GM21737 (cell line): ENCODE measurements around the gene NDUFS6.

Source experiments
- ATAC-seq: cut with Tn5 transposase; IDR thresholded peaks from one replicate; pipeline ENCODE4 v1.9.1; 2021; ENCODE audit warnings: mild to moderate bottlenecking, moderate library complexity; ENCODE audit not compliant: unreplicated experiment

NDUFS6 gene

DNA sequence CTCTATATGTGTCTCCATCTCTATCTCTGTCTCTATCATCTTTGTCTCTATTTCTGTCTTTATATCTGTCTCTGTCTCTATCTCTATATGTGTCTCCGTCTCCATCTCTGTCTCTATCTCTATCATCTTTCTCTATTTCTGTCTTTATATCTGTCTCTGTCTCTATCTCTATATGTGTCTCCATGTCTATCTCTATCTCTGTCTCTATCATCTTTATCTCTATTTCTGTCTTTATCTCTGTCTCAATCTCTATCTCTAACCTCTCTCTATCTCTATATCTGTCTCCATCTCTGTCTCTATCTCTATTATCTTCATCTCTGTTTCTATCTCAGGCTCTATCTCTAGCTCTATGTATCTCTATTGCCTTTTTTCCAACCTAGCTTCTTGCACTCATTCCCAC is 44.5 kb downstream of the NDUFS6 start:
- no peak for ATAC-seq

DNA sequence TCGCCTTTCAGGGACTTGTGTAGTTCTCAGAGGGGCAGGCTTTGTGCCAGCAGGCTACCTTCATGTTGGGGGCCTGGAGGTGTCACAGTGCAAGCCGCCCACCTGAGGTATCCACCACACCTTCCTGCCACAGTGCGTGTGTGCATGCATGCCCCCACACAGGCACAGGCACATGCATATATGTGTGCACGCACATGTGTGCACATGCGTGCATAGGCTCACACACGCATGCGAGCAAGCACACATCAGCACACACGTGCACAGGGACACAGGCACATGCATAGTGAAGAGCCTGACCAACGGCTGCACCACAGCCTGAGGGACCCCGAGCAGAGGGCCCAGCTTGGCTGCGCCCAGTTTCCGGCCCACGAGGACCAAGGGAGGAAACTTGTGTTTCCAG is 45.4 kb downstream of the NDUFS6 start:
- ATAC-seq = no peak

DNA sequence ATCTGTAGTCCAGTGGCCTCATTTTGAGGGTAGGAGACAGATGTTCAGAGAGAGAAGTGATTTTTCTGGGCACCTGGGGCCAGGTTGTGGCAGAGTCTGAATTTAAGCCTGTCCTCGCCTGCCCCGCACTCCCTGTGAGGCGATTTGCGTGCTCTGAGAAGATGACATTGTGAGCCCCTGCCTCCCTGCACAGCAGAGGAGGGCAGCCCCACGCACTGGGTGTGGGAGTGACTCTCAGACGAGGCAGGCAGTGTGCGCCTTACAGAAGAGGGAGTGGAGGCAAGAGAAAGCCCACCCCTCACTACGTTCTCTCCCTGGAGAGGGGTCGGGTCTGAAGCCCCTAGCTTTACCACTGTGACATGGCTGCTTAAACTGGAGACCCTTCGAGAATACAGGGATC is 45.8 kb downstream of the NDUFS6 start:
- ATAC-seq = no peak

DNA sequence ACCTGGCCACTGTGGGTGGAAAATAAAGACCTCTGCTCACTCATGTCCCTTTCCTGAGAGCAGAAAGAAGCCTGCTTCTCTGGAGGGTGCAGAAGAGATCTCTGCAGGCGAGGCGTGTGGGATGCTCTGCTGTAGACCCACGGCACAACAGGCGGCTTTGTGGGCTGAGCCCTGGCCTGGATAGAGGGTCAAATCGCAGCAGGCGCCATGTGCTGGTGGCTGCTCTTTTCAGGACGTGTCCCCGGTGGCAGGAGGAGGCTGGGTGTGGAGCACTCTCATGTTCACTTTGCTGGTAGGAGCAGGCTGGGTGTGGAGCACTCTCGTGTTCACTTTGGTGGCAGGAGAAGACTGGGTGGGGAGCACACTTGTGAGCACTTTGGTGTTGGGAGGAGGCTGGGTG is 46.4 kb downstream of the NDUFS6 start:
- ATAC-seq = no peak

DNA sequence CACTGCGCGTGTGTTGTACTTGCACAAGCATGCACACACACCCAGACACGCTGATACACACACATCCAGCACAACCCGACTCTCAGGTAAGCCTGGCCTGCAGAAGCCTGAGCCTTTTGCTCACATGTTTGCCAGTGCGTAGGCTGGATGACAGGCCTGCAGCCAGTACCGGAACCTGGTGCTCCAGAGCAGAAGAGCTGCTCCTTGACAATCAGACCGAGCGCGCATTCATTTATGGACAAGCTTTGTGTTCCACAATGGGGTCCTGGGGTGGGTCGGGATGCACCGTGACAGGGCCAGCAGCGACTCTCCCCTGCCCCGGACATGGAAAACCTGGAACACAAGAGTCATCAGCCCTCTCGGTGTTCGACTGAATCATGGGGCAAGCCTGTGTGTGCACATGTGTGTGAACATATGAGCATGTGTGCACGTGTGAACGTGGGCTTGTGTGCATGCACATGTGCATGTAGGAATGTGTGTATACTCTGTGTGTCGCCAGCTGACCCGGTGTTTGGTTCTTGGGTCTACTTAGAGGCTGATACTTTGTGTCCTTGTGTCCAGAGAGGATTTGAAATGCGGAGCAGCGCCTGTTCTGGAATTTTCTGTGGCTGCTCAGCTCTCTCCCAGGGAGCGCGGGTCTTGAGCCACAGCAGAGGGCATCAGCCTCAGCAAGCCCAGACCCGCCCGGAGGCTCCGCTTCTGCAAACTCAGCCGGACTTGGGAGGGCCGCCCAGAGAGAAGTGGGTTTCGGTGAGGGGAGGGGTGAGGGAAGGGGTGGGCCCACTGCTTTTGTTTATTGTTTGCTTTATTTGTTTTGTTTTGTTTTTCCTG is 49.3 kb downstream of the NDUFS6 start:
- ATAC-seq = no peak

DNA sequence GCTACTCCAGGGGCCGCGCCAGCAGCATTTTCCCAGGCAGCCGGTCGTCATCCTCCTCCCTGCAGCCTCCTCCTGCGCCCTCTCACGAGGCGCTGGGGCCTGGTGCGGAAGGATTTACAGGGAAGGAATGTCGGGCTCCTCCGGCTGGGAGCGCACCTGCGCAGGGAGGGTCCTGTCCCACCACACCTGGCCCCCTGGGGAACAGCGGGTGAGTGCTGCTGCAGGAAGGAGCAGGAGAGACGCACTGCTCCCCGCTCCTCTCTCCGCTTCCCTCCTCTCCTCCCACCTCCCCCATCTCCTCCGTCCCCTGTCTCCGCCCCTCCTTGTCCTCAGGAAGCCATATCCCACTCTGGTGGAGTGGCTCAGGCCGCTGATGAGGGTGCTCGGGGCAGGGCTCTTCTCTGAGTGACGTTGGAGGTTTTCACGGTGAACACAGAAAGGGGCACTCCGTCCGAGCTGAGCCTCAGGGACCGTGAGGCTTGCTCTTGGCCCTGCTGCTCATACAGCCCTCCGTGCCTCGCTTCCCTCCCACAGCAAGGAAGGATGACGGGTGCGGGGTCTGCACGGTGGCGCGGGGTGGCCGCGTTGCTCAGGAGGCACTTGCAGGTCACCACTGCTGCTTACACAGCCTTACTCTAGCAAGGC is 50.2 kb downstream of the NDUFS6 start:
- no peak for ATAC-seq

DNA sequence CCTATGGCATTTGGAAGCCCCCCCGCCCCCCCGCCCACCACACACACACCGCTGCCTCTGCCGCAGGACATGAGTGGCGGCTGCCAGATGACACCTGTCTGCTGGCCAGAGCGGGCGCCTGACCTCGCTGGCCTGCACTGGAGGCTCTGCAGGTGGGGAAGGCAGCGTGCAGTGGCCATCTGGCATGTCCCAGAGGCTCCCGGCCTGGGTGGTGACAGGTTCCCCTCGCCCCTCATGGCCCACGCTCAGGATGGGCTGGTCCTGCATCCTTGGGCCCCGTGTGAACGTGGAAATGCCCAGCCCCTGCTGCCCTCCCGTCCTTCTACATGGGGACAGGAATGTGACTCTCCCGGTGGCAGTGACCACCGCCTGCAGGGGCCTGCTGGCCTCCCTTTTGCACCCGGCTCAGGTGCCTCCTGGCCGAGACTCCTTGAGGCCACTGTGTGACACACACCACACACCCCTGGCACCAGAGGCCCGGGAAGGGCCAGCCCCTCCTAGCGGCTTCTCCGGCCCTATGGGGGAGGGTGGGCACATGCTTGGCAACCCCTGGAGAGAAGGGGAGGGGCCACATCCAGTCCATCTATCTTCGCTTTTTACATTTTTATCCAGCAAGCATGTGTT is 51.2 kb downstream of the NDUFS6 start:
- ATAC-seq = no peak

DNA sequence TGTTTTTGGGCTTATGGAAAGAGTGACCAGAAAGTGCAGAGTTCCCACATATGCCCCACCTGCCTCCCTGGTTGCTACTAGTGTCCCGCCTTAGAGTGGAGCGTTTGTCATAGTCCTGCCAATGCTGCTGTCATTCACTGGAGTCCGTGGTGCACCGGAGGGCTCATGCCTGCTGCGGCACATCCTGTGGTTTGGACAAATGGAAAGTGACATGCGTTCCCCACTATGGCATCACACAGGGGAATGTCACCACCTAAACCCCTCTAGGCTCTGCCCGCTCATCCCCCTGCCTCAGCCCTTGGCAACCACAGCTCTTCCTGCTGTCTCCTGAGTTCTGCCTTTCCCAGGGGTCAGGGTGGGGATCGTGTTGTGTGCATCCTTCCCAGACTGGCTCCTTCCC is 52.3 kb downstream of the NDUFS6 start:
- no peak for ATAC-seq

DNA sequence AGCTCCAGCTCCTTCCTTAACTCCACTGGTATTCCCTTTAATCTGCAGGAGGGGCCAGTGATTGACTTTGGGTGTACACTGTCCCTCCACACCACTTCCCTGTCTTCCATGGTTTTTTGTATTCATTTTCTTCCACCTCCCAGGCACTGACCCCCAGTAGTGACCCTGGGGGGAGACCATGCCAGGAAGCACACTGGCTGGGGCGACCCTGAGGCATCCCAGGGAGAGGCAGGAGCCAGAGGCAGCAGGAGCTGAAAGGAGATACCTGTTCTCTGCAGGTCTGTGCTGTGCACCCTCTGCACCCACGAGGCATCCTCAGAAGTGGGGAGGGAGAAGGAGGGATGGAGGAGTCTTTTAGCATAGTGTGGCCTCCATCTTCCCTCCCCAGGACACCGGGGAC is 53.9 kb downstream of the NDUFS6 start:
- no peak for ATAC-seq

DNA sequence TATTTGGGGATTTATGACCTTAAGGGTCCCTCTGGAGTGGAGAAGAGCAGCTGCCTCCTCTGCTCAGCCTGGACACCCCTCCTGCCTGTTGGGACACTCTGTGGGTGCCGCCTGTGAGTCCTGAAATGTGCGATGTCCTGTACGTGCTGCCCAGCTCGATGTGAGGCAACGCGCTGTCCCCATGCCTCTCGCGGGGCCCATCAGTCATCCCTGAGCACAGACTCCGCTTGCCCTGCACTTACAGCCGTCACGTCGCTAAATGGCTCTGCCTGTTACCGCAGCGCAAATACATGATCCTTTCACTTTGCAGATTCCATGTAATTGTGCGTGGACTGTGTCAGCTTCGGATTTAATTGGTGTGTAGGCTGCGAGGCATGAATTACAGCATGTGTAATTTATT is 54.4 kb downstream of the NDUFS6 start:
- no peak for ATAC-seq

DNA sequence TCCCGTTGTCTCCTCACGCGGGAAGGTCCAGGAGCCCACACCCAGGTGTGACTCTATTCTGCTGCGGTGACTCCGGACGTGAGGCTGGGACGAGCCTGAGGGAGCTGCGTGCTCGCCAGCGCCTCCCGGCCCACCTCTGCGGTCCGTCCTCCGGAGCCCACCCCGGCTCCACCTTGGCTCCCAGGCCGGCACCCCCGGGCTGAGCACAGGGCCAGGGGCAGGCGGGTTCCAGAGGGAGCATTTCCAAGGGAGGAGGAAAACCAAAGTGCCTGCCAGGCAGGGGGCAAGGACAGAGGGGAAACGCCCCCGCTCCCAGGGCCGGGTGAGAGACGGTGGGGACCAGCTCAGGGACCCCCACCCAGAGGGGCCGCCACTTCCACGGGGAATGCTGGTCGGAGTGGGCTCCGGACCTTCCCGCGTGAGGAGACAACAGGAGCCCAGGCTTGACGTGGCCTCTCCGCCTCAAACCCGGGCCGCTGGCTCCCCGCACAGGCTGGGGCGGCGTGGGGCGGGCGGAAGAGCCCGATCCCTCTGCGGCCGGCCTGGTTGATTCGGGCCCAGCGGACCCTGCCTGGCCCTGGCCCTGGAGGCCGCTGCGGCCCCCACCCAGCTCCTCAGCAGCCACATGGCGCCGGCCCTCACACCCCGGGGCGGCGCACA is 55.5 kb downstream of the NDUFS6 start:
- ATAC-seq = no peak

DNA sequence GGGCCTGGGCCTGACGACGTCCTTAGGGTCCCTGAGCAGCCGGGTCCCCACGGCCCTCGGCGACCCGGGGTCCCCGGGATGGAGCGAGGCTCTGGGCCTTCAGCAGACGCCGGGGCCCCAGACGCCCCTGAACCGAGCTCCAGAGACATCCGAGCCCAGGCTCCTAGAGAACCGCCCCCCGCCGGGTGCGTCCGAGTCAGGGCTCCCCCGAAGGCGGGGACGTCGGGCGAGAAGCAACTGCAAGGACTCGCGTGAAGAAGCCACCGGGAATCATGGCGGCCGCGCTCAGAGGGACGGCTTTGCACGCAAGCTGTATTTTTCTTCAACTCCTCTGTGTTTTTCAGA is 56.0 kb downstream of the NDUFS6 start:
- ATAC-seq = no peak

DNA sequence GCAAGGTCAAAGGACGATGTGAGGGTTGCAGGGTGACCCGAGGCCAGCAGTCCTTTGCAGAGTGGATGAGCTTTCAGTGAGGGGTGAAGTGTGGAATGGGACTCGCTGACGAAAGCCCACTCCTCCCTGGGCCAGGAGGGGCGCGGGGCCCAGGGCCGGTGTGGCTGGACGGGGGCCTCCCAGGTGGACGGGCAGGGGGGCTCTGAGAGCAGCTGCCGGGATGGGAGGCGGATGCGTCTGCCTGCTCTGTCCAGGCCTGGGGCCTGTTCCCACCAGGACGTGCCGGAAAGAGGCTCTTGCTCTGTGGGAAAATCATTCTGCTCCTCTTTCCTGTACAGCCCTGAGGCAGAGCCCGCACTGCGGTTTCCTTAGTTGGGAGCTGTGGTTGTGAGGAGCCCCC is 57.2 kb downstream of the NDUFS6 start:
- no peak for ATAC-seq

DNA sequence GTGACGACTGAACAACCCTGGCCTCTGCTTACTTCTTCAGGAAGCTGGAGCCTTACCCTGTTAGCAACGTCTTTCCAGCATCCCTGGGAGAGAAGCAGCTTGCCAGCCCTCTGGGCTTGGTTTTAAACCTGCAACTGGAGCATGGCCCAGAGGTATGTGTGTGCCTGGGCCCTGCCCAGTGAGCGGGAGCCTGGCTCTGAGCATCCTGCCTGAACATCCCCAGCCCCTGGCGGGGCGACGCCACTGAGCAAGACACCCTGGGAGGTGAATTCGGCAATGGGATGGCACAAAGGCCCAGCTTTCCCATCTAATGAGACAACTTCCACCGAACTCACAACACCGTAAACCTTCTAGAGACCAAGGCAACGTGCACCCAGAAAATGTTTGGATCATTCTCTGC is 57.9 kb downstream of the NDUFS6 start:
- no peak for ATAC-seq

DNA sequence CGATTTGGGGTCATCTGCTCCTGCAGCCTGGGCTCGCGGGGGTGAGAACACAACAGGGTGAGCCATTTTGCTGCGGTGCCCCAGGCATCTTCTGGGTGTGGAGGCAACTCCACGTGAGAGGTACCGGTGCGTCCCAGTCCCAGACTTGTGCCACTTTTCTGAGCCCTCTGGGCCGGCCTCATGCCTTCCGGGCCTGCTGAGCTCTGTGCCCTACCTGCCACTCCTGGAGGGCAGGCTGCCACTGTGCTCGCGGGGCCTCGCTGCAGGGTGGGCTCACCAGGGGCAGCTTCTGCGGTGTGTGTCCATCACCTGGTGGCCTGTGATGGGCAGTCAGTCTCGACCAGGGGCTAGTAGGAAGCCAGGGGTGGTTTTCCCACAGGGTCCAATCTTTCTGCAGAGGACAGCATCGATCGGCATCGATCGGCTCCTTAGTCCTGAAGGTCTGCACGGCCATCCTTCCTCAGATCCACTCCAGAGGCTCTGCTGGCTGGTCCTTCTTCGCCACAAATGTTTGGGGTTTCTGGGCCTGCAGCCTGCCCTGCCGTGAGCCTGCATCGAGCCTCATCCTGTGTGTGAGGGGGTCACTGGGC is 58.9 kb downstream of the NDUFS6 start:
- no peak for ATAC-seq

DNA sequence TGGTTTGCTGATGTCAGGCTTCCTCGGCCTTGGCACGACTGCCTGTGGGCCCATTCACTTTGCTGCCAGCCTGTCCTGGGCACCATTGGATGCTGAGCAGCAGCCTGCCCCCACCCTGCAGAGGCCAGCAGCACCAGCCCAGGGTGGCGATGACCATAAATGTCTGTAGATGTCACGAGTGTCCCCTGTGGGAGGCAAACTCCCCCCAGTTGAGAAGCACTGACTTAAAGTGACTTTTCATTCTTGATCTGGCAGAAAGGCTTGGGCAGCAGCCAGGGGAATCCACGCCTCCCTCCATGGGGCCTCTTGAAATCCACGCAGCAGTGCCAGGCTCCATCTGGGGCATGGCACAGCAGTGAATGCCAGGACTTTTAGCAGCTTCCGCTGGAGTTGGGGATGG is 59.7 kb downstream of the NDUFS6 start:
- ATAC-seq = no peak

DNA sequence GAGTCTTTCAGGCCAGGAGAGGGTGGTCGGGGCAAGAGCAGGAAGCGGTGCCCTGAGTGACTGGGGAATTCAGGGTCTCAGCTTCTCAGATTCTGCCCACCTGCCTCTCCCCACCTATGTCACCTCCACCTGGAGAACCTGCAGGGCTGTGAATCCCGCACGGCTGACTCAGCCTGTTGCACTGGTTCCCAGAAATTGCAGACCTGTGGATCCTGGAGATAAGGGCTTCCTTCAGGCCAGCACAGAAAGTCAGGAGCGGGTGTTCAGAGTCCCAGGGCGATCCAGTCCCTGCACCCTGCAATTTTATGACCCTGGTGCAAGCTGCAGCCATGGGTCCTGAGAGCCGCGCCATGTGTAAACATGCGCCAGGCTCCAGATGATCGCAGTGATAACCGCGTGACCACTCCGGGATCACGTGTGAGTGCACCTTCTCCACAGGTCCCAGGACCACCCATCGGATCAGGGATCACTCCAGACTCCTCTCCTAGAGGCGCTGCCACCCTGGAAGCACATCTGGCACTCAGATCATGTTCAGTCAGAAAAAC is 63.8 kb downstream of the NDUFS6 start:
- ATAC-seq = no peak

DNA sequence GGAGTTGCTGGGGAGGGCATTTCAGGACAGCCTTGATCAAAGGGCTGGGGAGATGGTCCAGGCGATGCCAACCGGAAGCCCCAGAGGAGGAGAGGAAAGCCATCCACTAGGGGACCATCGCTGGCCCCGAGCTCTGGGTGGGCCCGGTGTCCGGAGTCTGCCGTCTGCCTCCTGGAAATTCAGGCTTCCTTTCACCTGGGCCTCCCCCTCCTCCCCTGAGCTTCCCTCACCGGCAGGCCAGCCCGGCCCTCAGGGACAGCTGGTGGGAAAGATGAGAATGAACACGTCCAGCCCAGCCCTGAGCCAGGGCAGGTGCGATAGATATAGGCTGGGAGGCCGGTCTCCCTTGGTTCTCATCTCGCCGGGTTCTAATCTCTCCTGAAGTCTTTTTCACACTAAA is 64.3 kb downstream of the NDUFS6 start:
- ATAC-seq = no peak
